ENCODE measurements around the gene YWHAQ. TPM values are rescaled to one million over a fixed set of nuclear protein-coding genes. Genes with fewer than 3 reads are reported as not detected.

Gene YWHAQ
- total and polyA plus RNA-seq, 3 experiments from 2014 or later: 358 to 565 (median 560) TPM

DNA sequence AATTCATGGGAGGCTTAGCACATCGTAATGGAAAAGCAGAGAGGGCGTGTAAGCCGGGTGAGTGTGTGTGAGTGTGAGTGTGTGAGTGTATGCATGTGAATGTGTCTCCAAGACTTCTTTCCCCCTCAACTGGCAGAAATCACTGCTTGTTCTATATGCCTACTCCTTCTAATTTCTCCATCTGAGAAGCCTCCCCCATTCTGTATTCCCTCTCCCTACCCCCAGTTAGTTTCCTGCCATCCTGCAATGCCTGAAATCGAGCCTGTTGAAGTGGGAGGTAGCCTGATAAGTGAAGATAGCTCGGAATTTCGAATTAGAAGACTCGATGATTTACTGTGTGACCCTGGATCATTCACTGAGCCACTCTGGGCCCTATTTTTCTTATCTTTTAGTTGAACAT lies 30.0 kb upstream of the YWHAQ start:
- H3K27ac ChIP-seq (ENCODE audit: low read depth, low read length): no peak overlapping the region
- Mint-ChIP-seq H3K4me3 (peak overlapping the region in 1 of 7 donors; percentile 62), H3K4me1 (peaks cover 42 to 51% (median 45%) of the 10 kb centered on the region in 3 donors), H3K27ac (peak overlapping the region in 5 of 8 donors; percentile 26 to 83 (median 55)), H3K9me3 (no peaks in the 10 kb centered on the region), H3K36me3 (peaks cover 0 to 4% (median 0%) of the 10 kb centered on the region in 3 donors), H3K27me3 (peaks cover 0 to 2% of the 10 kb centered on the region in 2 donors)
- CTCF ChIA-PET: no interaction called here
- H3K4me3 ChIP-seq (ENCODE audit: low read length): no peak overlapping the region
- no peaks in the 10 kb centered on the region for H3K27me3 ChIP-seq (ENCODE audit: insufficient read depth, low read length, poor library complexity, severe bottlenecking)
- no peak for DNase-seq
- H3K4me1 ChIP-seq (ENCODE audit: insufficient read depth, low read length): peaks cover 5% of the 10 kb centered on the region
- H3K9me3 ChIP-seq (ENCODE audit: low read length): no peaks in the 10 kb centered on the region
- POLR2A ChIA-PET: no interaction called here
- no peaks in the 10 kb centered on the region for H3K36me3 ChIP-seq (ENCODE audit: insufficient read depth, low read length)

- Histone ChIP-seq H3K27ac (ENCODE audit: low read depth, low read length) (no peak overlapping the region), H3K27me3 (ENCODE audit: insufficient read depth, low read length, poor library complexity, severe bottlenecking) (no peaks in the 10 kb centered on the region), H3K4me3 (ENCODE audit: low read length) (no peak overlapping the region), H3K36me3 (ENCODE audit: insufficient read depth, low read length) (no peaks in the 10 kb centered on the region), H3K4me1 (ENCODE audit: insufficient read depth, low read length) (peaks cover 11% of the 10 kb centered on the region), H3K9me3 (ENCODE audit: low read length) (no peaks in the 10 kb centered on the region)
- Mint-ChIP-seq H3K27ac (peak overlapping the region in 2 of 8 donors; percentile 34 to 82), H3K4me1 (peaks cover 48 to 57% (median 51%) of the 10 kb centered on the region in 3 donors), H3K27me3 (peaks cover 0 to 2% of the 10 kb centered on the region in 2 donors), H3K36me3 (peaks cover 0 to 4% (median 0%) of the 10 kb centered on the region in 3 donors), H3K9me3 (no peaks in the 10 kb centered on the region), H3K4me3 (no peak overlapping the region)
- no peak for DNase-seq
- ChIA-PET POLR2A (no interaction called here), CTCF (no interaction called here)
Observed at GRCh38 chr2:9660154-9660553, 29.4 kb upstream of the YWHAQ start.

- Mint-ChIP-seq H3K36me3 (no peaks in the 10 kb centered on the region), H3K9me3 (no peaks in the 10 kb centered on the region), H3K4me1 (peaks cover 44 to 59% (median 48%) of the 10 kb centered on the region in 3 donors), H3K4me3 (no peak overlapping the region), H3K27ac (peak overlapping the region in 2 of 8 donors; percentile 60 to 62), H3K27me3 (no peaks in the 10 kb centered on the region)
- no peaks in the 10 kb centered on the region for H3K9me3 ChIP-seq (ENCODE audit: low read length)
- ChIA-PET POLR2A (no interaction called here), CTCF (no interaction called here)
- no peak overlapping the region for H3K4me3 ChIP-seq (ENCODE audit: low read length)
- H3K36me3 ChIP-seq (ENCODE audit: insufficient read depth, low read length): no peaks in the 10 kb centered on the region
- H3K27me3 ChIP-seq (ENCODE audit: insufficient read depth, low read length, poor library complexity, severe bottlenecking): no peaks in the 10 kb centered on the region
- no peak for DNase-seq
- H3K4me1 ChIP-seq (ENCODE audit: insufficient read depth, low read length): peaks cover 19% of the 10 kb centered on the region
- no peak overlapping the region for H3K27ac ChIP-seq (ENCODE audit: low read depth, low read length)
Observed at GRCh38 chr2:9658972-9659371, 28.2 kb upstream of the YWHAQ start.

- H3K27me3 ChIP-seq (ENCODE audit: insufficient read depth, low read length, poor library complexity, severe bottlenecking): no peaks in the 10 kb centered on the region
- Mint-ChIP-seq H3K4me1 (peaks cover 33 to 52% (median 36%) of the 10 kb centered on the region in 3 donors), H3K9me3 (no peaks in the 10 kb centered on the region), H3K27me3 (no peaks in the 10 kb centered on the region), H3K4me3 (no peak overlapping the region), H3K27ac (peak overlapping the region in 5 of 8 donors; percentile 57 to 94 (median 85)), H3K36me3 (no peaks in the 10 kb centered on the region)
- DNase-seq: no peak
- POLR2A ChIA-PET: no interaction called here
- H3K9me3 ChIP-seq (ENCODE audit: low read length): no peaks in the 10 kb centered on the region
- CTCF ChIA-PET: no interaction called here
- H3K36me3 ChIP-seq (ENCODE audit: insufficient read depth, low read length): no peaks in the 10 kb centered on the region
- H3K4me3 ChIP-seq (ENCODE audit: low read length): no peak overlapping the region
- H3K27ac ChIP-seq (ENCODE audit: low read depth, low read length): no peak overlapping the region
- H3K4me1 ChIP-seq (ENCODE audit: insufficient read depth, low read length): peaks cover 19% of the 10 kb centered on the region
Observed at GRCh38 chr2:9657731-9658130, 26.9 kb upstream of the YWHAQ start.

DNA sequence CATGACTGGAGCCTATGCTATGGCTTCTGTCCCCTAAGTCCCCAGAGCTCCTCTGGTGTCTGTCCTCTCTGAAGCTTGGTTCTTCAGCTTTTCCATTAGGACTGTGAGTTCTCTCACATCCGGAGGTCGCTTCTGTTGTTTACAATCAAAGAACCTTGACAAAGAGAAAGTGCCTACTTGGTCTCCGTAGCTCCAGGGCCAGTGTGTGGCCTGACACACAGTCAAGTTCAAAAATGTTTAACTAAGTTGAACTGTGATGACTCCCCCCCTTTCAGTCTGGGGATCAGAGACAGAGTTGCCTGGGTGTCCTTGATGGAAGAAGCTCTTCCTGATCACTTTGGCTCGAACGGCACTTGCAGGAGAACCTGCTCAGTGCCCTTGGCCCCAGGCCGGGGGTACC lies 26.3 kb upstream of the YWHAQ start:
- Mint-ChIP-seq H3K9me3 (no peaks in the 10 kb centered on the region), H3K27me3 (no peaks in the 10 kb centered on the region), H3K4me3 (peak overlapping the region in 4 of 7 donors; percentile 59 to 76 (median 74)), H3K27ac (peak overlapping the region; percentile 83 to 94 (median 90)), H3K4me1 (peaks cover 32 to 50% (median 34%) of the 10 kb centered on the region in 3 donors), H3K36me3 (no peaks in the 10 kb centered on the region)
- H3K9me3 ChIP-seq (ENCODE audit: low read length): no peaks in the 10 kb centered on the region
- H3K4me1 ChIP-seq (ENCODE audit: insufficient read depth, low read length): peaks cover 19% of the 10 kb centered on the region
- no peaks in the 10 kb centered on the region for H3K36me3 ChIP-seq (ENCODE audit: insufficient read depth, low read length)
- no peak for DNase-seq
- POLR2A ChIA-PET: no interaction called here
- no peaks in the 10 kb centered on the region for H3K27me3 ChIP-seq (ENCODE audit: insufficient read depth, low read length, poor library complexity, severe bottlenecking)
- H3K27ac ChIP-seq (ENCODE audit: low read depth, low read length): no peak overlapping the region
- H3K4me3 ChIP-seq (ENCODE audit: low read length): no peak overlapping the region
- CTCF ChIA-PET: no interaction called here

DNA sequence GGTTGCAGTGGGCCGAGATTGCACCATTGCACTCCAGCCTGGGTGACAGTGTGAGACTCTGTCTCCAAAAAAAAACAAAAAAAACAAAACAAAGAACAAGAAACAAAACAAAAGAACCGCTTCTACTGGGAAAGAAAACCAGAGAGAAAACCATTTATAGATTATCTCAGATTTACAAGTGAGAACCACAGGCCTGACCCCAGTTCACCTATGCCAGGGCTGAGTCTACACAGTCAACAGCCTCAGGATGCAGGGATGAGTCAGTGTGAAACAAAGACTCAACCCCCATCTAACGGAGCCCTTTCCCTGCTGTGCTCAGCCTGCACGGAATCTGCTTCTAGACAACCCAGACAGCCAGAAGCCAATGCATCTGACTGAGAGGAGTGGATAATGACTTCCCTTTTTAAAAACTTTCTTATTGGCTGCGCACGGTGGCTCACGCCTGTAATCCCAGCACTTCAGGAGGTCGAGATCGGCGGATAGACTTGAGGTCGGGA lies 25.5 kb upstream of the YWHAQ start:
- no peaks in the 10 kb centered on the region for H3K27me3 Mint-ChIP-seq
- H3K9me3 ChIP-seq (ENCODE audit: low read length): no peaks in the 10 kb centered on the region
- H3K4me1 Mint-ChIP-seq: peaks cover 32 to 49% (median 34%) of the 10 kb centered on the region in 3 donors
- H3K4me1 ChIP-seq (ENCODE audit: insufficient read depth, low read length): peaks cover 19% of the 10 kb centered on the region
- no peak overlapping the region for H3K27ac ChIP-seq (ENCODE audit: low read depth, low read length)
- POLR2A ChIA-PET: interaction anchor here (1.0 kb wide), 1 partner anchor 47 kb away, joined by 3 read pairs; no protein-coding TSS in a partner anchor
- DNase-seq: peak in 4 of 5 donors; percentile 53 to 82 (median 60)
- H3K36me3 Mint-ChIP-seq: no peaks in the 10 kb centered on the region
- no peak overlapping the region for H3K4me3 ChIP-seq (ENCODE audit: low read length)
- CTCF ChIA-PET: no interaction called here
- peak overlapping the region; percentile 40 to 78 (median 73) for H3K4me3 Mint-ChIP-seq
- H3K9me3 Mint-ChIP-seq: no peaks in the 10 kb centered on the region
- no peaks in the 10 kb centered on the region for H3K27me3 ChIP-seq (ENCODE audit: insufficient read depth, low read length, poor library complexity, severe bottlenecking)
- no peaks in the 10 kb centered on the region for H3K36me3 ChIP-seq (ENCODE audit: insufficient read depth, low read length)
- peak overlapping the region; percentile 83 to 94 (median 90) for H3K27ac Mint-ChIP-seq

GRCh38 chr2:9655441-9656269 lies 24.9 kb upstream of the YWHAQ start:
- Mint-ChIP-seq H3K4me3 (peak overlapping the region in 6 of 7 donors; percentile 67 to 78 (median 74)), H3K27ac (peak overlapping the region; percentile 83 to 94 (median 90)), H3K9me3 (no peaks in the 10 kb centered on the region), H3K36me3 (no peaks in the 10 kb centered on the region), H3K27me3 (no peaks in the 10 kb centered on the region), H3K4me1 (peaks cover 32 to 47% (median 38%) of the 10 kb centered on the region in 3 donors)
- H3K4me3 ChIP-seq (ENCODE audit: low read length): no peak overlapping the region
- CTCF ChIA-PET: interaction anchor here (0.8 to 1.3 kb wide), 2 partner anchors 115 to 144 kb away, joined by 3 read pairs; no protein-coding TSS in a partner anchor
- no peaks in the 10 kb centered on the region for H3K36me3 ChIP-seq (ENCODE audit: insufficient read depth, low read length)
- peaks cover 19% of the 10 kb centered on the region for H3K4me1 ChIP-seq (ENCODE audit: insufficient read depth, low read length)
- H3K27ac ChIP-seq (ENCODE audit: low read depth, low read length): no peak overlapping the region
- no peaks in the 10 kb centered on the region for H3K27me3 ChIP-seq (ENCODE audit: insufficient read depth, low read length, poor library complexity, severe bottlenecking)
- H3K9me3 ChIP-seq (ENCODE audit: low read length): no peaks in the 10 kb centered on the region
- DNase-seq: peak in 2 of 5 donors; percentile 16 to 24
- POLR2A ChIA-PET: interaction anchor here (0.5 to 1.0 kb wide), 3 partner anchors 13 to 47 kb away, joined by 3 to 13 read pairs (median 5); partner anchors contain the start of gene YWHAQ

All from CD8-positive, alpha-beta memory T cell (primary cell).